Esophagus muscularis mucosa (tissue), 4 donors: Measurements from ENCODE around the gene TGM5. TPM values are rescaled to one million over a fixed set of nuclear protein-coding genes. Genes with fewer than 3 reads are reported as not detected.
"Not testable (repeated sequence)": the region's sequence is repeated elsewhere in the genome, so short reads cannot be mapped to it uniquely, and the experiment has no call there.

Source experiments
- DNase-seq: peaks from one replicate; pipeline ENCODE4 v3.0.0-alpha.2; 2017; ENCODE audit errors: extremely low spot score
- H3K27ac ChIP-seq, 4 donors: fragments of 200-600 bp; sonication (generic); replicated peaks in 1 of 4; 1 replicate in 3 of 4; 2 replicates in 1 of 4; pipeline ENCODE4 v1.5.1; 2016 to 2019; ENCODE audit warnings: mild to moderate bottlenecking in 1 of 4
- H3K27me3 ChIP-seq, 4 donors: fragments of 200-600 bp; sonication (generic); one replicate each; pipeline versions ENCODE4 v1.5.1 to v1.6.0; 2016 to 2019
- H3K36me3 ChIP-seq, 4 donors: fragments of 200-600 bp; sonication (generic); one replicate each; pipeline ENCODE4 v1.5.1; 2016 to 2019
- H3K4me1 ChIP-seq, 4 donors: fragments of 200-600 bp; sonication (generic); one replicate each; pipeline ENCODE4 v1.5.1; 2016 to 2019
- H3K4me3 ChIP-seq, 4 donors: fragments of 200-600 bp; sonication (generic); 1 replicate in 2 of 4; 2 replicates in 2 of 4; pipeline ENCODE4 v1.5.1; 2016 to 2019; ENCODE audit warnings: mild to moderate bottlenecking in 4 of 4, moderate library complexity in 1 of 4
- H3K9me3 ChIP-seq, 4 donors: fragments of 200-600 bp; sonication (generic); 1 replicate in 3 of 4; 2 replicates in 1 of 4; pipeline ENCODE4 v1.5.1; 2016 to 2019
- CTCF ChIP-seq, 3 experiments: fragments of 200-600 bp in 2 of 3; fragments of 450-650 bp in 1 of 3; sonication (generic) in 2 of 3; IDR thresholded peaks; one replicate each; pipeline ENCODE4 v1.5.1; 2017 to 2019; ENCODE audit warnings: antibody characterized with exemption in 3 of 3, mild to moderate bottlenecking in 2 of 3, moderate library complexity in 1 of 3
- EP300 ChIP-seq: sonication (generic); formaldehyde crosslinking; IDR thresholded peaks from one replicate; pipeline ENCODE4 v1.6.1; 2017; ENCODE audit warnings: antibody characterized with exemption
- POLR2A ChIP-seq: fragments of 450-650 bp; IDR thresholded peaks from one replicate; pipeline ENCODE4 v1.6.1; 2017; ENCODE audit warnings: antibody characterized with exemption, moderate library complexity, mild to moderate bottlenecking, low read depth
- POLR2AphosphoS5 ChIP-seq, 2 donors: sonication (generic); formaldehyde crosslinking; IDR thresholded peaks; one replicate each; pipeline ENCODE4 v1.6.1; 2017; ENCODE audit warnings: antibody characterized with exemption in 2 of 2
- WGBS: methylation state at CpG from one replicate; pipeline ENCODE4 v1.1.5; 2018; 5-methylcytosine and 5-hydroxymethylcytosine counted together
- intact Hi-C: fragments of 100-400 bp; cut with DNase I; formaldehyde crosslinking; loops from one replicate; pipeline ENCODE4 v1.15.1; 2023
- total RNA-seq, 4 donors: library from RNA; depleted of rRNA; stranded (reverse); fragments of >200 nt; gene quantifications; one replicate each; pipeline versions ENCODE4 v1.1.0 to v1.2.1, GENCODE V29; 2016

Gene TGM5
- total RNA-seq, 4 donors from 2014 or later, result under 0.01 to 0.91 (median 0.25) TPM

GRCh38 chr15:43299884-43300283 lies 33.2 kb upstream of the TGM5 start:
- Histone ChIP-seq H3K27me3 (peaks cover 0 to 34% (median 8%) of the 10 kb centered on the region in 4 donors), H3K36me3 (no peaks in the 10 kb centered on the region), H3K9me3 (no peaks in the 10 kb centered on the region), H3K4me1 (no peaks in the 10 kb centered on the region), H3K27ac (no peak overlapping the region), H3K4me3 (no peak overlapping the region)
- DNase-seq, result no peak
- TF ChIP-seq CTCF (IDR thresholded peaks at IDR 0.05), result no peak
- no peak for TF ChIP-seq POLR2AphosphoS5 (IDR thresholded peaks at IDR 0.05)
- TF ChIP-seq POLR2A, result no peak
- no peak for TF ChIP-seq EP300
- intact Hi-C loops, result no loop called here

GRCh38 chr15:43299411-43299810 lies 32.7 kb upstream of the TGM5 start:
- no peak for TF ChIP-seq POLR2AphosphoS5 (IDR thresholded peaks at IDR 0.05)
- no peak for TF ChIP-seq CTCF (IDR thresholded peaks at IDR 0.05)
- TF ChIP-seq EP300, result no peak
- no peak for TF ChIP-seq POLR2A
- no peak for DNase-seq
- Histone ChIP-seq H3K27me3 (peaks cover 0 to 38% (median 8%) of the 10 kb centered on the region in 4 donors), H3K4me3 (no peak overlapping the region), H3K9me3 (no peaks in the 10 kb centered on the region), H3K27ac (no peak overlapping the region), H3K4me1 (peaks cover 0 to 1% (median 0%) of the 10 kb centered on the region in 4 donors), H3K36me3 (no peaks in the 10 kb centered on the region)
- 89% methylated on average over 3 of the region's 3 CpGs for WGBS
- intact Hi-C loops, result no loop called here

- H3K27me3 ChIP-seq, result peaks cover 0 to 57% (median 8%) of the 10 kb centered on the region in 4 donors
- no peaks in the 10 kb centered on the region for H3K9me3 ChIP-seq
- H3K36me3 ChIP-seq, result no peaks in the 10 kb centered on the region
- no peak for TF ChIP-seq POLR2A
- no peak overlapping the region for H3K27ac ChIP-seq
- DNase-seq, result no peak
- intact Hi-C loops, result no loop called here
- whole genome bisulfite sequencing, result 72% methylated on average over 6 of the region's 6 CpGs
- H3K4me1 ChIP-seq, result peaks cover 0 to 12% (median 5%) of the 10 kb centered on the region in 4 donors
- no peak overlapping the region for H3K4me3 ChIP-seq
Observed at GRCh38 chr15:43294091-43294706, 27.5 kb upstream of the TGM5 start.

GRCh38 chr15:43293432-43293831 lies 26.7 kb upstream of the TGM5 start:
- Histone ChIP-seq H3K27ac (no peak overlapping the region), H3K4me3 (no peak overlapping the region), H3K4me1 (peaks cover 0 to 12% (median 5%) of the 10 kb centered on the region in 4 donors), H3K27me3 (peaks cover 0 to 56% (median 8%) of the 10 kb centered on the region in 4 donors), H3K9me3 (no peaks in the 10 kb centered on the region), H3K36me3 (no peaks in the 10 kb centered on the region)
- intact Hi-C loops, result no loop called here
- 38% methylated on average over 4 of the region's 24 CpGs for WGBS
- TF ChIP-seq POLR2A (no peak), EP300 (no peak), CTCF (IDR thresholded peaks at IDR 0.05) (no peak), POLR2AphosphoS5 (IDR thresholded peaks at IDR 0.05) (no peak)
- no peak for DNase-seq

GRCh38 chr15:43292375-43293078 lies 25.8 kb upstream of the TGM5 start:
- 78% methylated on average over 12 of the region's 12 CpGs for WGBS
- Histone ChIP-seq H3K4me3 (no peak overlapping the region), H3K27me3 (peaks cover 0 to 47% (median 8%) of the 10 kb centered on the region in 4 donors), H3K9me3 (no peaks in the 10 kb centered on the region), H3K36me3 (no peaks in the 10 kb centered on the region), H3K4me1 (peaks cover 0 to 12% (median 5%) of the 10 kb centered on the region in 4 donors), H3K27ac (no peak overlapping the region)
- no peak for DNase-seq
- no peak for TF ChIP-seq CTCF (IDR thresholded peaks at IDR 0.05)
- no peak for TF ChIP-seq POLR2A
- TF ChIP-seq POLR2AphosphoS5 (IDR thresholded peaks at IDR 0.05), result no peak
- no peak for TF ChIP-seq EP300
- intact Hi-C loops, result no loop called here

- not testable (repeated sequence) for H3K4me3 ChIP-seq, DNase-seq, H3K36me3 ChIP-seq, H3K9me3 ChIP-seq, H3K27ac ChIP-seq
- Histone ChIP-seq H3K27me3 (peaks cover 0 to 21% (median 0%) of the 10 kb centered on the region in 4 donors), H3K4me1 (peaks cover 0 to 16% (median 5%) of the 10 kb centered on the region in 4 donors)
- intact Hi-C loops, result loop anchor here (5.0 kb wide), 2 partner anchors 67 to 102 kb away; partner anchors contain the start of genes CCNDBP1 and EPB42
- WGBS, result 92% methylated on average over 2 of the region's 3 CpGs
Observed at GRCh38 chr15:43289656-43290055, 22.9 kb upstream of the TGM5 start.
